Aorta (tissue), 5 donors: ENCODE data around the gene COBL. TPM values are rescaled to one million over a fixed set of nuclear protein-coding genes. Genes with fewer than 3 reads are reported as not detected.

Experiments used
- ATAC-seq: fragments of 200-7000 bp; cut with Tn5 transposase; one replicate; pipeline ENCODE4 v1.9.1; 2022; ENCODE audit warnings: moderate library complexity; ENCODE audit not compliant: low FRiP score
- DNase-seq, 2 donors: peaks; one replicate each; pipeline ENCODE4 v3.0.0-alpha.2; 2020
- H3K27ac ChIP-seq, 2 donors: one replicate each; pipeline ENCODE4 v1.5.1; 2013; ENCODE audit warnings: low read length in 2 of 2, mild to moderate bottlenecking in 2 of 2, moderate library complexity in 2 of 2, control low read depth in 1 of 2, inconsistent platforms in 1 of 2, low read depth in 1 of 2
- H3K27me3 ChIP-seq, 2 donors: one replicate each; pipeline ENCODE4 v1.6.1; 2013; ENCODE audit warnings: control low read depth in 1 of 2, low read length in 1 of 2, mild to moderate bottlenecking in 1 of 2, moderate library complexity in 1 of 2; ENCODE audit not compliant: insufficient read depth in 2 of 2, control insufficient read depth in 1 of 2
- H3K36me3 ChIP-seq, 2 donors: one replicate each; pipeline ENCODE4 v1.6.1; 2013; ENCODE audit warnings: control low read depth in 1 of 2, low read length in 1 of 2, mild to moderate bottlenecking in 1 of 2; ENCODE audit not compliant: insufficient read depth in 2 of 2, control insufficient read depth in 1 of 2
- H3K4me1 ChIP-seq, 2 donors: one replicate each; pipeline ENCODE4 v1.6.1; 2013; ENCODE audit warnings: low read length in 2 of 2, control low read depth in 1 of 2, mild to moderate bottlenecking in 1 of 2, moderate library complexity in 1 of 2; ENCODE audit not compliant: insufficient read depth in 2 of 2, control insufficient read depth in 1 of 2
- H3K4me3 ChIP-seq, 2 donors: one replicate each; pipeline ENCODE4 v1.5.1; 2013; ENCODE audit warnings: low read length in 2 of 2, control low read depth in 1 of 2, mild to moderate bottlenecking in 1 of 2
- H3K9me3 ChIP-seq: one replicate; pipeline ENCODE4 v1.6.1; 2013; ENCODE audit warnings: mild to moderate bottlenecking, low read length; ENCODE audit not compliant: control insufficient read depth
- WGBS, 2 donors: extraction: QIAGEN DNeasy Blood & Tissue Kit; methylation state at CpG; one replicate each; pipeline ENCODE4 v1.1.7; 2013; 5-methylcytosine and 5-hydroxymethylcytosine counted together
- intact Hi-C, 2 donors: fragments of 100-400 bp; cut with DNase I; formaldehyde crosslinking; loops; one replicate each; pipeline versions ENCODE4 v1.14.2 to v1.15.0; 2022
- polyA plus RNA-seq, 2 donors: library from polyadenylated mRNA; stranded (reverse); fragments of 200-250 nt; gene quantifications; one replicate each; pipeline ENCODE4 v1.2.3, GENCODE V29; 2013
- total RNA-seq, 2 donors: library from RNA; stranded (reverse); fragmentation: NEBNext Ultra II Directional; extraction: Animal tissue kit (Norgen Biotek cat#: 25700); gene quantifications; one replicate each; pipeline ENCODE4 v1.2.1, GENCODE V29; 2021
- donor health status: healthy with polysubstance abuse.
- donor health status: Bipolar disorder and iron deficiency.
- donor health status: DM: no; HTN: no; CAD: no.
- donor health status: DM: no; HTN: no; CAD: no.
- donor health status: DM: yes; HTN: yes; CAD: no.

COBL gene
- total and polyA plus RNA-seq, 4 donors: 0.31 to 5.3 (median 1.1) TPM

DNA sequence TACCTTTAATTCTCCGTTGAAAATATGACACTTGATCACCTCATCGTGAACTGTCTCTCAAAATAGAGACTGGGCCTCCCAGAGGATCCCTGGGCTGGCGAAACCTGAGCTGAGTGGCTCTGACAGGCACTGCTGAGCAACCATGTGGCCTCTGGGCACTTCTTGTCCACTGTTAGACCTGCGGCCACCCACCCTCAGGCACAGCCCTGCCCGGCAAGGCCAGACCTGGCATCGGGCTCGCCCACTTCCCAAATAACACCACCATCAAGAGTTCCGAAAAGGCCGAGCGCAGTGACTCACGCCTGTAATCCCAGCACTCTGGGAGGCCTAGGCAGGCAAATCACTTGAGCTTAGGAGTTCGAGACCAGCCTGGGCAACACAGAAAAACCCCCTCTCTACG lies 82.5 kb downstream of the COBL start:
- H3K36me3 ChIP-seq: no peaks in the 10 kb centered on the region
- intact Hi-C loops: no loop called here
- H3K27ac ChIP-seq: no peak overlapping the region
- no peak for ATAC-seq
- H3K4me1 ChIP-seq: no peaks in the 10 kb centered on the region
- DNase-seq: no peak
- H3K9me3 ChIP-seq: no peaks in the 10 kb centered on the region
- no peak overlapping the region for H3K4me3 ChIP-seq
- no peaks in the 10 kb centered on the region for H3K27me3 ChIP-seq
- 87 to 89% methylated on average over 13 of the region's 13 CpGs for WGBS, 2 donors

DNA sequence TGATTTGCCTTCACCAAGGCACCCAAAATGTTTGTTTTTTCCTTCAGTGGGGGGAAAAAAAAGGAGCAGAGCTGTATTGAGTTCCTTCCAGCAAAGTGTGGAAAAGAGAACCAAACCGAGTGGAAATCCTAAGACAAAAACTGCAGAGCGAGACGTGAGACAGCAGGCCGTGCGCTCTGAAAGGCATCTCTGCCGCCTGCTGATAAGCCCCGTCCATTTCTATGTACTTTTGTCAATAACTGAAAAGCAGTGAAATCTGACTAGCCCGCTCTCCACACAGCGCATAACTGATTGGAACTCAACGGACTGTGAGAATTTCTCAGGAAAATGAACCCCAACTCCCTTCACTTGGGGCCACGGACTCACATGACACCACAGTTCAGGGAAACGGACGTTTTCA lies 83.2 kb downstream of the COBL start:
- Histone ChIP-seq H3K27ac (no peak overlapping the region), H3K36me3 (no peaks in the 10 kb centered on the region), H3K27me3 (no peaks in the 10 kb centered on the region), H3K4me1 (no peaks in the 10 kb centered on the region), H3K9me3 (no peaks in the 10 kb centered on the region), H3K4me3 (no peak overlapping the region)
- DNase-seq (no peak), ATAC-seq (no peak)
- 68 to 70% methylated on average over 13 of the region's 13 CpGs for whole genome bisulfite sequencing, 2 donors
- intact Hi-C loops: no loop called here

GRCh38 chr7:51230723-51231122 lies 85.9 kb downstream of the COBL start:
- ATAC-seq (no peak), DNase-seq (no peak)
- intact Hi-C loops: no loop called here
- Histone ChIP-seq H3K4me3 (no peak overlapping the region), H3K4me1 (no peaks in the 10 kb centered on the region), H3K27ac (no peak overlapping the region), H3K27me3 (no peaks in the 10 kb centered on the region), H3K36me3 (no peaks in the 10 kb centered on the region), H3K9me3 (no peaks in the 10 kb centered on the region)
- WGBS, 2 donors: 81 to 85% methylated on average over 5 of the region's 5 CpGs

DNA sequence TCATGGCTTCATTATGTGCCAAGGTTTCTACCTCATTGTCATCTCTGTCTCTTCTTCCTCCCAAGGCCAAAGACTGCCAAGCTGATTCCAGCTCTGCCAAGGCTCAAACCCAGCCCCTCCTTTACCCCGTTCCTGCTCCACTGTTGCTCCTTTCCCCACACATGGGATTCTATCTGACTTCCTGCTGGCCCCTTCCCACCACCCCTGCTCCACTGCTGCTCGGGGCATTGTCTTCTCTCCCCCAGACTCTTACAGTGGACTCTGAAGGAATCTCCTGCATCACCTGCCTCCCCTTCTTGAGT lies 86.3 kb downstream of the COBL start:
- DNase-seq (no peak), ATAC-seq (no peak)
- intact Hi-C loops: no loop called here
- Histone ChIP-seq H3K27ac (no peak overlapping the region), H3K4me1 (no peaks in the 10 kb centered on the region), H3K36me3 (no peaks in the 10 kb centered on the region), H3K4me3 (no peak overlapping the region), H3K9me3 (no peaks in the 10 kb centered on the region), H3K27me3 (no peaks in the 10 kb centered on the region)
- WGBS, 2 donors: 56 to 68% methylated on average over 2 of the region's 2 CpGs

- H3K4me3 ChIP-seq: no peak overlapping the region
- no peaks in the 10 kb centered on the region for H3K9me3 ChIP-seq
- no peak overlapping the region for H3K27ac ChIP-seq
- 83 to 87% methylated on average over 11 of the region's 11 CpGs for WGBS, 2 donors
- no peak for ATAC-seq
- intact Hi-C loops: no loop called here
- no peaks in the 10 kb centered on the region for H3K27me3 ChIP-seq
- H3K4me1 ChIP-seq: no peaks in the 10 kb centered on the region
- H3K36me3 ChIP-seq: no peaks in the 10 kb centered on the region
- DNase-seq: no peak
Observed at GRCh38 chr7:51229620-51230323, 86.8 kb downstream of the COBL start.

DNA sequence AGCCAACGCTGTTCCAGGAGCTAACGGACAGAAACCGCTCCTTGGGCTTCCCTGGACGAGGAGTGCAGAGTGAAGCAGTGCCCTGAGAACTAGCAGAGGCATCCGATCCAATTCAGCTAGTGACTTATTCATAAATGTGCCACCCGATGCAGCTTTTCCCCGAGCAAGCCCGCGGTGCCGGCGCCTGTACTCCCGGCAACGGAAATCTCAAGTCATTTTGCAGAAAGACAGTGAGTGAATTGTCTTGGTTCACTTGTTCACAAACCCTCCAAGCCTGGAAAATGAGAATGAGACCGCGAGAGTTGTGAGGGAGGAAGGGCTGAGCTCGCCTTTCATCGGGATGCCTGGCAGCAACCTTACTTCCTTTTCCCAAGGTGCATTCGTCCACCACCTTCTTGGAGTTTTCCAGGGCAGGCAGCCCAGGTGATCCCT lies 87.5 kb downstream of the COBL start:
- H3K4me1 ChIP-seq: no peaks in the 10 kb centered on the region
- no peaks in the 10 kb centered on the region for H3K9me3 ChIP-seq
- intact Hi-C loops: no loop called here
- no peaks in the 10 kb centered on the region for H3K36me3 ChIP-seq
- H3K27ac ChIP-seq: no peak overlapping the region
- no peak for ATAC-seq
- H3K4me3 ChIP-seq: no peak overlapping the region
- 58 to 60% methylated on average over 18 of the region's 18 CpGs for WGBS, 2 donors
- H3K27me3 ChIP-seq: no peaks in the 10 kb centered on the region
- no peak for DNase-seq

DNA sequence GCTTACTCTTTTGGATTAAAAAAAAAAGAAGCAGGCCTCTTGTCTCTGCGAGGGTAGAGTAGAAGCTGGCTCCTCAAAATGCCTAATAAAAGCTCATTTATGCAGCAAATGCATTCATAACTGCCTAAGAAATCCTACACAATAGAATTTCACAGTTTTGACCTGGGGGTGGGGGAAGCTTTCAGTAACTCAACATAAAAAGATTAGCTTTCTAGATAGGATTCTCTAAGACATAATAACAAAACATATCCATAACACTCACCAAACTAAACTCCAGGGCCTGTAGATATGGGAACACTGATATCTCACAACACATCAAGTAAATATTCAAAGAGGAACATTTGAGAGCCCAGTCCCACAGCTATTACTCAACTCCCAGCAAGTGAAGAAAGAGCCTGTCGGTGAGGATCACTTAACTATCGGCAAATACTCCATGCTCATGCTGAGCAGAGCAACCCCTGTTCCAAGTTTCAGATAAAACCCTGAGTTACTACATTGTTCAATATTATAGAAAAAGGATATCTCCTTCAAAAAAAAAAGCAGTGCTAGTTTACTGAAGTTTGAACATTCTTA lies 88.1 kb downstream of the COBL start:
- Histone ChIP-seq H3K27ac (no peak overlapping the region), H3K27me3 (no peaks in the 10 kb centered on the region), H3K9me3 (no peaks in the 10 kb centered on the region), H3K36me3 (no peaks in the 10 kb centered on the region), H3K4me1 (no peaks in the 10 kb centered on the region), H3K4me3 (no peak overlapping the region)
- 51 to 55% methylated on average over 3 of the region's 3 CpGs for WGBS, 2 donors
- DNase-seq (no peak), ATAC-seq (no peak)
- intact Hi-C loops: no loop called here

GRCh38 chr7:51227861-51228260 lies 88.7 kb downstream of the COBL start:
- no peak overlapping the region for H3K4me3 ChIP-seq
- no peaks in the 10 kb centered on the region for H3K36me3 ChIP-seq
- no peaks in the 10 kb centered on the region for H3K27me3 ChIP-seq
- ATAC-seq: no peak
- no peak for DNase-seq
- WGBS, 2 donors: 62 to 65% methylated on average over 6 of the region's 6 CpGs
- H3K9me3 ChIP-seq: no peaks in the 10 kb centered on the region
- H3K27ac ChIP-seq: no peak overlapping the region
- intact Hi-C loops: no loop called here
- no peaks in the 10 kb centered on the region for H3K4me1 ChIP-seq

DNA sequence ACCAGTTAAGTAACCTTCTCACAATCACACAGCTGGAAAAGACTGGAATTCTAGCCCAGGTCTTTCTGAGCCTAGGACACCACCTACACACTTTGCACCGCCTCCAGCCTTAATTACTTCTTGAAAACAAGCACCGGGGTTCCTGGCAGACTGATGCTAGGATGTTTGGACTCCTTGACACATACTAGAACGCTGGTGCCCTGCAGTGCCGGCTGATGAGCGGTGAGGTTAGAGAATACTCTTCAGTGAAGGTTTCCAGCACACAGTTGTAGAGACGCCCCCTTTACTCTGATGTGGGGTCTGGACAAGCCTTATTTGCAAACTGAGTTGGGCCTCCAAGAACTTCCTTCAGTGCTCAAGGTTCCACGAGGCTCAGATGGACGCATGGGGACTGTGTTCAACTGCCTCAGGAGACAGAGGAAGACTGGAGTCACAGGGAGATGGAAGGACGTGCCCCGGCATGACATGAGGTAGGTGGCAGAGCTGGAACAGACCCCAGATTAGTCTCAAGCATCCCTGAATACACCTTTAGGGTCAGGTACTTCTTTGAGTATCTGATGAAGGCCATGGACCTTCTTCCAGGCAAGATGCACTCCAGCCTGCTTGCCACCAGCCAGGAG lies 89.6 kb downstream of the COBL start:
- WGBS, 2 donors: 77 to 78% methylated on average over 10 of the region's 10 CpGs
- DNase-seq (no peak), ATAC-seq (no peak)
- H3K9me3 ChIP-seq: no peaks in the 10 kb centered on the region
- no peaks in the 10 kb centered on the region for H3K27me3 ChIP-seq
- H3K36me3 ChIP-seq: no peaks in the 10 kb centered on the region
- no peak overlapping the region for H3K27ac ChIP-seq
- H3K4me3 ChIP-seq: no peak overlapping the region
- intact Hi-C loops: no loop called here
- H3K4me1 ChIP-seq: no peaks in the 10 kb centered on the region
